Endothelial cell of umbilical vein (primary cell): ENCODE data around the gene LRRC72. TPM values are rescaled to one million over a fixed set of nuclear protein-coding genes. Genes with fewer than 3 reads are reported as not detected.

ENCODE experiments used
- BruUV-seq: library from RNA; stranded (reverse); fragments of 400-500 nt; replicated peaks from 2 replicates; lab custom pipeline; 2021; lab: Mats Ljungman, UMichigan
- CTCF ChIA-PET: fragments of 300-600, 350-600 bp; sonication (Branson Sonifier 250); formaldehyde crosslinking; loops from one replicate; lab custom pipeline; 2021; ENCODE audit warnings: antibody characterized with exemption, inconsistent platforms; lab: Charles Lee
- POLR2A ChIA-PET: fragments of 300-600, 350-600 bp; sonication (Branson Sonifier 250); formaldehyde crosslinking; loops from one replicate; lab custom pipeline; 2021; ENCODE audit warnings: antibody characterized with exemption, inconsistent platforms; lab: Charles Lee
- DNase-seq: peaks from one replicate; pipeline ENCODE4 v3.0.0-alpha.2; 2011; ENCODE audit warnings: low read depth, low spot score
- FAIRE-seq: peaks from 2 replicates; lab custom pipeline; 2011; peaks lifted over from hg19 to GRCh38; lab: Jason Lieb, UNC
- H2AFZ ChIP-seq: 2 replicates; pipeline ENCODE4 v1.6.0; 2012; ENCODE audit warnings: low read depth, low read length, control low read depth, inconsistent platforms
- H3K27ac ChIP-seq: 2 replicates; pipeline ENCODE4 v1.5.1; 2011; ENCODE audit warnings: low read depth, mild to moderate bottlenecking, control low read depth, low read length, moderate library complexity; ENCODE audit not compliant: insufficient read depth
- H3K27me3 ChIP-seq, 2 experiments: 2 replicates each; pipeline versions ENCODE4 v1.6.0 to v1.6.1; 2011; ENCODE audit warnings: low read length in 2 of 2, mixed read lengths in 1 of 2; ENCODE audit not compliant: control insufficient read depth in 2 of 2, insufficient read depth in 2 of 2
- H3K36me3 ChIP-seq, 2 experiments: 2 replicates in 1 of 2; 3 replicates in 1 of 2; pipeline ENCODE4 v1.5.1; 2011; ENCODE audit warnings: low read length in 2 of 2, mild to moderate bottlenecking in 1 of 2, moderate library complexity in 1 of 2; ENCODE audit not compliant: control insufficient read depth in 2 of 2, insufficient read depth in 2 of 2; ENCODE audit errors: extremely low read depth in 1 of 2
- H3K4me1 ChIP-seq: 3 replicates; pipeline ENCODE4 v1.5.1; 2011; ENCODE audit warnings: mild to moderate bottlenecking, low read length; ENCODE audit not compliant: control insufficient read depth, insufficient read depth; ENCODE audit errors: extremely low read depth
- H3K4me2 ChIP-seq: 2 replicates; pipeline ENCODE4 v1.6.1; 2011; ENCODE audit warnings: low read length, control low read depth, mixed read lengths; ENCODE audit not compliant: insufficient read depth
- H3K4me3 ChIP-seq, 3 experiments: fragments of 200-600 bp in 1 of 3; sonication (generic), shearing (Covaris generic) in 1 of 3; replicated peaks in 1 of 3; 2 replicates each; pipeline ENCODE4 v1.5.1; 2011 to 2016; ENCODE audit warnings: control low read depth in 3 of 3, low read length in 3 of 3, mild to moderate bottlenecking in 2 of 3, inconsistent platforms in 1 of 3, low read depth in 1 of 3, moderate library complexity in 1 of 3; ENCODE audit not compliant: insufficient read depth in 1 of 3
- H3K79me2 ChIP-seq: 2 replicates; pipeline ENCODE4 v1.6.0; 2012; ENCODE audit warnings: low read length, inconsistent platforms; ENCODE audit not compliant: control insufficient read depth, insufficient read depth
- H3K9ac ChIP-seq: replicated peaks from 2 replicates; pipeline ENCODE3; 2011; ENCODE audit warnings: low read length, control low read depth; ENCODE audit not compliant: insufficient read depth; ENCODE audit errors: extremely low read depth
- H3K9me1 ChIP-seq: replicated peaks from 3 replicates; pipeline ENCODE4 v1.6.0; 2011; ENCODE audit warnings: mild to moderate bottlenecking, low read length; ENCODE audit not compliant: control insufficient read depth, insufficient read depth; ENCODE audit errors: extremely low read depth
- H3K9me3 ChIP-seq: replicated peaks from 2 replicates; pipeline ENCODE4 v1.5.1; 2012; ENCODE audit warnings: low read length, inconsistent platforms; ENCODE audit not compliant: control insufficient read depth, insufficient read depth
- H4K20me1 ChIP-seq: replicated peaks from 2 replicates; pipeline ENCODE3; 2011; ENCODE audit warnings: mild to moderate bottlenecking, low read length; ENCODE audit not compliant: control insufficient read depth, insufficient read depth; ENCODE audit errors: extremely low read depth
- CTCF ChIP-seq, 2 donors: IDR thresholded peaks; 1 replicate in 1 of 2; 2 replicates in 1 of 2; pipeline ENCODE4 v1.5.1; 2011; ENCODE audit warnings: low read length in 2 of 2, mild to moderate bottlenecking in 2 of 2, moderate library complexity in 2 of 2, control low read depth in 1 of 2, inconsistent platforms in 1 of 2, low read depth in 1 of 2; ENCODE audit not compliant: insufficient read depth in 1 of 2; ENCODE audit errors: extremely low read depth in 1 of 2
- EZH2 ChIP-seq: IDR thresholded peaks from 2 replicates; pipeline ENCODE4 v1.6.1; 2012; ENCODE audit warnings: borderline replicate concordance, low read depth, mild to moderate bottlenecking, moderate library complexity, low read length, inconsistent platforms; ENCODE audit not compliant: severe bottlenecking
- FOS ChIP-seq: IDR thresholded peaks from 2 replicates; pipeline ENCODE4 v1.6.1; 2011; ENCODE audit warnings: mild to moderate bottlenecking, low read length, moderate library complexity, borderline replicate concordance; ENCODE audit not compliant: insufficient read depth
- GATA2 ChIP-seq: IDR thresholded peaks from 2 replicates; pipeline ENCODE4 v1.7.0; 2011; ENCODE audit warnings: low read depth, mild to moderate bottlenecking, moderate library complexity, mixed read lengths, low read length; ENCODE audit not compliant: insufficient read length, insufficient read depth
- JUN ChIP-seq: IDR thresholded peaks from 2 replicates; pipeline ENCODE4 v1.6.1; 2011; ENCODE audit warnings: borderline replicate concordance, low read depth; ENCODE audit not compliant: insufficient read length, insufficient read depth
- MYC ChIP-seq: IDR thresholded peaks from one replicate; pipeline ENCODE4 v1.6.1; 2011; ENCODE audit warnings: mild to moderate bottlenecking, low read depth, low read length
- POLR2A ChIP-seq: IDR thresholded peaks from 2 replicates; pipeline ENCODE4 v1.6.1; 2012; ENCODE audit warnings: low read depth, mild to moderate bottlenecking, control low read depth, low read length
- POLR2AphosphoS5 ChIP-seq: IDR thresholded peaks from 2 replicates; pipeline ENCODE4 v1.6.1; 2012; ENCODE audit warnings: low read depth, mild to moderate bottlenecking, control low read depth, low read length, moderate library complexity; ENCODE audit not compliant: insufficient read depth
- dilution Hi-C: fragments of 300-500 bp; cut with MboI; formaldehyde crosslinking; loops from one replicate; pipeline ENCODE4 v1.15.0; 2019; ENCODE audit warnings: low sequenced_read_pairs; ENCODE audit not compliant: extremely low pct_ligation_motif_present
- intact Hi-C: fragments of 100-400 bp; cut with micrococcal nuclease; formaldehyde crosslinking; loops from one replicate; pipeline ENCODE4 v1.10.0; 2022
- polyA plus RNA-seq, 4 experiments: library from polyadenylated mRNA; depleted of rRNA in 3 of 4; stranded (reverse) in 3 of 4; unstranded in 1 of 4; fragments of >200 nt; gene quantifications; 2 replicates each; pipeline versions ENCODE4 v1.2.1 to v1.2.3, GENCODE V29; 2011 to 2012; ENCODE audit warnings: missing spikeins in 1 of 4
- total RNA-seq: library from RNA; stranded (reverse); gene quantifications from 2 replicates; pipeline ENCODE4 v1.2.3, GENCODE V29; 2021
- TF ChIP-seq, protein P1 (sequence below): IDR thresholded peaks from 2 replicates; pipeline ENCODE4 v1.6.1; 2011; ENCODE audit not compliant: insufficient read depth, insufficient read length

Gene LRRC72
- total and polyA plus RNA-seq, 2 donors (not counting 3 experiments of a cell fraction or from before 2014, with no cell fraction given), result not detected

- Histone ChIP-seq H3K9me3 (no peaks in the 10 kb centered on the region), H3K9ac (no peak overlapping the region), H3K27me3 (no peaks in the 10 kb centered on the region), H2AFZ (no peak overlapping the region), H3K4me3 (no peak overlapping the region), H3K36me3 (peaks cover 0 to 2% of the 10 kb centered on the region in 2 experiments), H3K4me2 (no peak overlapping the region), H3K9me1 (no peaks in the 10 kb centered on the region), H4K20me1 (no peaks in the 10 kb centered on the region), H3K79me2 (no peaks in the 10 kb centered on the region), H3K27ac (no peak overlapping the region), H3K4me1 (no peaks in the 10 kb centered on the region)
- DNase-seq, result no peak
- intact Hi-C loops, result no loop called here
- dilution Hi-C loops, result no loop called here
- TF ChIP-seq MYC, result no peak
- TF ChIP-seq CTCF (IDR thresholded peaks at IDR 0.05; ENCODE audit: extremely low read depth in 1 of 2, insufficient read depth in 1 of 2, low read depth in 1 of 2, low read length in 2 of 2), result no peak
- no peak for TF ChIP-seq EZH2
- no peak for TF ChIP-seq POLR2A
- TF ChIP-seq POLR2AphosphoS5, result no peak
- TF ChIP-seq, protein P1, sequence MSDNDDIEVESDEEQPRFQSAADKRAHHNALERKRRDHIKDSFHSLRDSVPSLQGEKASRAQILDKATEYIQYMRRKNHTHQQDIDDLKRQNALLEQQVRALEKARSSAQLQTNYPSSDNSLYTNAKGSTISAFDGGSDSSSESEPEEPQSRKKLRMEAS, result no peak
- TF ChIP-seq JUN, result no peak
- no peak for TF ChIP-seq GATA2
- TF ChIP-seq FOS, result no peak
- no peak for FAIRE-seq
- ChIA-PET POLR2A (no interaction called here), CTCF (interaction anchor here (0.9 to 1.6 kb wide), 5 partner anchors 9 to 203 kb away, joined by 3 to 5 read pairs (median 3); no protein-coding TSS in a partner anchor)
- BruUV-seq, result no TSS peak
Measured at GRCh38 chr7:16598015-16598414, 71.4 kb downstream of the LRRC72 start.
